Calu3 (cell line): ENCODE measurements around the gene ETV7. TPM values are rescaled to one million over a fixed set of nuclear protein-coding genes. Genes with fewer than 3 reads are reported as not detected.
"Not testable (repeated sequence)": the region's sequence is repeated elsewhere in the genome, so short reads cannot be mapped to it uniquely, and the experiment has no call there.

Experiments used
- BruUV-seq: library from RNA; stranded (reverse); fragments of 400-500 nt; replicated peaks from 2 replicates; lab custom pipeline; 2021; lab: Mats Ljungman, UMichigan
- CTCF ChIA-PET: fragments of 300-600 bp; sonication (Branson Sonifier 250); formaldehyde crosslinking; loops from one replicate; lab custom pipeline; 2022; ENCODE audit warnings: antibody characterized with exemption; lab: Charles Lee
- DNase-seq: peaks from one replicate; pipeline ENCODE4 v3.0.0; 2022
- H3K27ac Mint-ChIP-seq: one replicate; pipeline ENCODE4 v1.8.0; 2022; ENCODE audit warnings: mixed read lengths; ENCODE audit not compliant: unreplicated experiment
- H3K27me3 Mint-ChIP-seq: one replicate; pipeline ENCODE4 v1.8.0; 2022; ENCODE audit warnings: mixed read lengths; ENCODE audit not compliant: unreplicated experiment
- H3K36me3 Mint-ChIP-seq: one replicate; pipeline ENCODE4 v1.8.0; 2022; ENCODE audit warnings: mild to moderate bottlenecking, moderate library complexity, mixed read lengths; ENCODE audit not compliant: insufficient read depth, unreplicated experiment
- H3K4me1 Mint-ChIP-seq: one replicate; pipeline ENCODE4 v1.8.0; 2022; ENCODE audit warnings: mild to moderate bottlenecking, low read depth, mixed read lengths; ENCODE audit not compliant: unreplicated experiment
- H3K4me3 Mint-ChIP-seq: one replicate; pipeline ENCODE4 v1.8.0; 2022; ENCODE audit warnings: mild to moderate bottlenecking, low read depth, moderate library complexity, mixed read lengths; ENCODE audit not compliant: unreplicated experiment
- H3K9me3 Mint-ChIP-seq: one replicate; pipeline ENCODE4 v1.8.0; 2022; ENCODE audit warnings: low read depth, mixed read lengths; ENCODE audit not compliant: unreplicated experiment
- intact Hi-C: fragments of 100-400 bp; cut with micrococcal nuclease; formaldehyde crosslinking; loops from one replicate; pipeline ENCODE4 v1.10.0; 2022; ENCODE audit not compliant: unreplicated experiment
- total RNA-seq: library from RNA; stranded (reverse); gene quantifications from 2 replicates; pipeline ENCODE4 v1.2.3, GENCODE V29; 2022
- TF ChIP-seq, protein P1 (sequence below): fragments of 200-600 bp; IDR thresholded peaks from one replicate; pipeline ENCODE4 v1.8.0; 2022; ENCODE audit warnings: antibody characterized with exemption; ENCODE audit not compliant: unreplicated experiment

The ETV7 gene
- total RNA-seq, 1 experiment from 2014 or later, result 2.6 TPM

DNA sequence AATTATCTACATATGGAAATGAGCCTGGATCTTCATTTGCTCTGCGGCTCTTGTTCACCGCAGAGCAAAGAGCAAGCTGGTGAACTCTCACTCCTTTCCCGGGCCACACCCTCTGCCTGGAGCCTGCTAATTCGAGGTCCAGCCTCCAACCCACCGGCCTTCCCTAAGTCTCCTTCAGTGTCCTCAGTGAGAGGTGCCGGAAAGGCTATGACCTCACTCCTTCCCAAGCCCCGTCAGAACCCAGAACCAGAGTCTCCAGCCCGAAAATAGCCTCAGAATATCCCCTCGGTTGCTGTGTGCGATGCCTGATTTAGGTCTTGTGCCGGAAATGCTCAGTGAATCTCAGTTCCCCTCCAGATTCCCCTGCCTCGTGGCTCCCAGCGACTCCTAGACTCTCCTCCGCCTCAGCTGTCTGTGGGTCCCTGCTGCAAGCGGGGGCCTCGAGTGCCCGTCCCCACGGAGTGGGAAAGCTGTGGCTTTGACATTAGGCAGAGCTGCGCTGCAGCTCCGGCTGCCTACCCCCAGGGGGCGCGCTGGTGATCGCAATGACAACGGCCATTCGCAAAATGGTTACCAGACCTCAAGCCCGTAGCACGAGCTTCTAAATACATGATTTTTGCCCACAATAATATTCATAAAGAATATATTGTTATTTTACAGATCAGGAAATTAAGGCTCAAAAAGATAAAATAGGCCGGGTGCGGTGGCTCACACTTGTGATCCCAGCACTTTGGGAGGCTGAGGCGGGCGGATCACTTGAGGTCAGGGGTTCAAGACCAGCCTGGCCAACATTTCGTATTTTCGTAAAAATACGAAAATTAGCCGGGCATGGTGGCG lies 46.6 kb downstream of the ETV7 start:
- H3K4me3 Mint-ChIP-seq, result peak overlapping the region; percentile 58
- TF ChIP-seq, protein P1, sequence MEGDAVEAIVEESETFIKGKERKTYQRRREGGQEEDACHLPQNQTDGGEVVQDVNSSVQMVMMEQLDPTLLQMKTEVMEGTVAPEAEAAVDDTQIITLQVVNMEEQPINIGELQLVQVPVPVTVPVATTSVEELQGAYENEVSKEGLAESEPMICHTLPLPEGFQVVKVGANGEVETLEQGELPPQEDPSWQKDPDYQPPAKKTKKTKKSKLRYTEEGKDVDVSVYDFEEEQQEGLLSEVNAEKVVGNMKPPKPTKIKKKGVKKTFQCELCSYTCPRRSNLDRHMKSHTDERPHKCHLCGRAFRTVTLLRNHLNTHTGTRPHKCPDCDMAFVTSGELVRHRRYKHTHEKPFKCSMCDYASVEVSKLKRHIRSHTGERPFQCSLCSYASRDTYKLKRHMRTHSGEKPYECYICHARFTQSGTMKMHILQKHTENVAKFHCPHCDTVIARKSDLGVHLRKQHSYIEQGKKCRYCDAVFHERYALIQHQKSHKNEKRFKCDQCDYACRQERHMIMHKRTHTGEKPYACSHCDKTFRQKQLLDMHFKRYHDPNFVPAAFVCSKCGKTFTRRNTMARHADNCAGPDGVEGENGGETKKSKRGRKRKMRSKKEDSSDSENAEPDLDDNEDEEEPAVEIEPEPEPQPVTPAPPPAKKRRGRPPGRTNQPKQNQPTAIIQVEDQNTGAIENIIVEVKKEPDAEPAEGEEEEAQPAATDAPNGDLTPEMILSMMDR, result peak; percentile 98
- no peaks in the 10 kb centered on the region for H3K27me3 Mint-ChIP-seq
- CTCF ChIA-PET, result interaction anchor here (0.6 to 2.4 kb wide), 19 partner anchors 10 to 418 kb away, joined by 3 to 20 read pairs (median 5); no protein-coding TSS in a partner anchor
- peaks cover 5% of the 10 kb centered on the region for H3K36me3 Mint-ChIP-seq
- intact Hi-C loops, result loop anchor here (2.0 kb wide), 1 partner anchor 46 kb away; the partner anchor contains the start of gene ETV7
- H3K9me3 Mint-ChIP-seq, result no peaks in the 10 kb centered on the region
- peaks cover 21% of the 10 kb centered on the region for H3K4me1 Mint-ChIP-seq
- DNase-seq, result peak; percentile 84
- H3K27ac Mint-ChIP-seq, result no peak overlapping the region
- no TSS peak for BruUV-seq

DNA sequence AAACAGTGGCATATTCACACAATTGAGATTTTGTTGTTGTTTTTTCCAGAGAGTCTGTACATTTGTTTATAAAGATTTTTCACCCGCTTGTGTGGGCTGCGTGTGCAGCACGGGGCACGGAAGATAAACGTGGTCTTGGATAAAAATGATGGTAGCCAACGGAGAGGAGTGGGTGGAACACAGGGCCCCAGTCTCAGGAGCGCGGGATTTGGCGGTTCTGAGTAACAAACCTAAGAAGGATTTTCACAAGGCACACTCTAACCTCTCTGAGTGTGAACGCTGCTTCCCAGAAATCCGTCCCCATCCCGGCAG lies 47.2 kb downstream of the ETV7 start:
- Mint-ChIP-seq H3K4me3 (peak overlapping the region; percentile 58), H3K9me3 (no peaks in the 10 kb centered on the region), H3K27me3 (peaks cover under 1% of the 10 kb centered on the region), H3K4me1 (peaks cover 27% of the 10 kb centered on the region), H3K36me3 (peaks cover 5% of the 10 kb centered on the region), H3K27ac (no peak overlapping the region)
- CTCF ChIA-PET, result interaction anchor here (0.9 to 2.4 kb wide), 13 partner anchors 10 to 46 kb away, joined by 3 to 20 read pairs (median 8); no protein-coding TSS in a partner anchor
- intact Hi-C loops, result loop anchor here (2.0 kb wide), 1 partner anchor 47 kb away; the partner anchor contains the start of gene ETV7
- TF ChIP-seq, protein P1, result no peak
- no TSS peak for BruUV-seq
- no peak for DNase-seq

DNA sequence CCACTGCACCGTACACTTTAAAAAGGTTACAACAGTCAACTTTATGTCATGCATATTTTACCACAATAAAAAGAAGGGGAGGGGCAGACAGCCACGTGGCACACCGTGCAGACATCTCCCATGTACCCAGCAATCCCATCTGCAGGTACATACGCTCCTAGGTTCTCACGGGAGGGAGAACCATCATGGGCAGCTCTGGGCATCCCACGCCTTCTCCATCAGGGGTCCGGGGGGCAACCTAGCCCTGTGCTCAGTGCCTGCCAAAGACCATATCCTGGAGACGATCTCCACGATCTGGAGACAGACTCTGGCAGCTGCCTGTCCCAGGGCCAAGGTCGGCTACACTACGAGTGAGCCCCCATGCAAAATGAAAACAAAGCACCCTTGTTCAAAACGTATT lies 48.3 kb downstream of the ETV7 start:
- TF ChIP-seq, protein P1, result no peak
- peaks cover 12% of the 10 kb centered on the region for H3K27me3 Mint-ChIP-seq
- DNase-seq, result no peak
- peaks cover 5% of the 10 kb centered on the region for H3K36me3 Mint-ChIP-seq
- H3K4me3 Mint-ChIP-seq, result no peak overlapping the region
- no TSS peak for BruUV-seq
- no peaks in the 10 kb centered on the region for H3K9me3 Mint-ChIP-seq
- CTCF ChIA-PET, result interaction anchor here (2.4 kb wide), 1 partner anchor 19 kb away, joined by 9 read pairs; no protein-coding TSS in a partner anchor
- H3K4me1 Mint-ChIP-seq, result peaks cover 37% of the 10 kb centered on the region
- no peak overlapping the region for H3K27ac Mint-ChIP-seq
- intact Hi-C loops, result no loop called here

DNA sequence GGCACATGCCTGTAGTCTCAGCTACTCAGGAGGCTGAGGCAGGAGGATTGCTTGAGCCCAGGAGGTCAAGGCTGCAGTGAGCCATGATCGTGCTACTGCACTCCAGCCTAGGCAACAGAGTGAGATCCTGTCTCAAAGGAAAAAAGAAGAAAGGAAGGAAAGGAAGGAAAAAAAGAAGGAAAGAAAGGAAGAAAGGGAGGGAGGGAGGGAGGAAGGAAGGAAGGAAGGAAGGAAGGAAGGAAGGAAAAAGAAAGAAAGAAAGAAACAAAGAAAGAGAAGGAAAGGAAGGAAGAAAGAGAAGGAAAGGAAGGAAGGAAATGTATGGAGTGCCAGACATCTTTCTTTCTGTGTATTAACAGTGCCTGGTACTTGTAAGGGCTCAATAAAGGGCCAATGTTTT lies 49.2 kb downstream of the ETV7 start:
- intact Hi-C loops, BruUV-seq, H3K9me3 Mint-ChIP-seq, H3K36me3 Mint-ChIP-seq, H3K27ac Mint-ChIP-seq, DNase-seq, H3K4me3 Mint-ChIP-seq: not testable (repeated sequence)
- Mint-ChIP-seq H3K4me1 (peaks cover 37% of the 10 kb centered on the region), H3K27me3 (peaks cover 16% of the 10 kb centered on the region)
- CTCF ChIA-PET, result interaction anchor here (1.6 kb wide), 1 partner anchor 24 kb away, joined by 3 read pairs; no protein-coding TSS in a partner anchor
